ENCODE data around the gene SGO1. TPM values are rescaled to one million over a fixed set of nuclear protein-coding genes. Genes with fewer than 3 reads are reported as not detected.
A peak's percentile ranks its signal among the peaks of the same experiment; 100 is the strongest.

The SGO1 gene
- total RNA-seq, 4 donors from 2014 or later = 0.34 TPM; not detected in 3

DNA sequence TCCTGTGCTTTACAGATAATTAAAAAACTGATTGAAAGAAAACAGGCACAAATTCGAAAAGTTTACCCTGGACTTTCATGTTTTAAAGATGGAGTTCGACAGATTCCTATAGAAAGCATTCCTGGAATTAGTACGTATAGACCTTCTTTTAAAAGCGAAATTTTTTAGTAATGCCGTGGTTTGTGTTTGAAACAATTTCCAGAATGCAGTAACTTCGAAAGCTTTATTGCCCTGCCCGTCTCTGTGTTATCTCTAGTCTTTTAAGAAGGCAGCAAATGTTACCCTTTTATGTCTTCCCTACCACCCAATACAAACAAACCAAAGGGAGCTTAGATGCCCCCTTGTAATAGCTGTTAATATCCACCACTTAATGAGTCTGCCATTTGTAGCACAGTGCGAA, 39.7 kb downstream of the SGO1 start:
- intact Hi-C loops (cut with DNase I) = loop anchor here (5.0 kb wide), 1 partner anchor 109 kb away; no protein-coding TSS in a partner anchor
- WGBS = 79% methylated on average over 8 of the region's 8 CpGs
- Histone ChIP-seq H3K9me3 (no peaks in the 10 kb centered on the region), H3K36me3 (peaks cover 0 to 35% (median 20%) of the 10 kb centered on the region in 4 donors), H3K27ac (replicated peaks in 1 of 4) (no peak overlapping the region), H3K27me3 (no peaks in the 10 kb centered on the region), H3K4me1 (peaks cover 5 to 29% (median 15%) of the 10 kb centered on the region in 4 donors), H3K4me3 (no peak overlapping the region)
- no peak for DNase-seq (ENCODE audit: extremely low spot score)
- TF ChIP-seq, protein P1, sequence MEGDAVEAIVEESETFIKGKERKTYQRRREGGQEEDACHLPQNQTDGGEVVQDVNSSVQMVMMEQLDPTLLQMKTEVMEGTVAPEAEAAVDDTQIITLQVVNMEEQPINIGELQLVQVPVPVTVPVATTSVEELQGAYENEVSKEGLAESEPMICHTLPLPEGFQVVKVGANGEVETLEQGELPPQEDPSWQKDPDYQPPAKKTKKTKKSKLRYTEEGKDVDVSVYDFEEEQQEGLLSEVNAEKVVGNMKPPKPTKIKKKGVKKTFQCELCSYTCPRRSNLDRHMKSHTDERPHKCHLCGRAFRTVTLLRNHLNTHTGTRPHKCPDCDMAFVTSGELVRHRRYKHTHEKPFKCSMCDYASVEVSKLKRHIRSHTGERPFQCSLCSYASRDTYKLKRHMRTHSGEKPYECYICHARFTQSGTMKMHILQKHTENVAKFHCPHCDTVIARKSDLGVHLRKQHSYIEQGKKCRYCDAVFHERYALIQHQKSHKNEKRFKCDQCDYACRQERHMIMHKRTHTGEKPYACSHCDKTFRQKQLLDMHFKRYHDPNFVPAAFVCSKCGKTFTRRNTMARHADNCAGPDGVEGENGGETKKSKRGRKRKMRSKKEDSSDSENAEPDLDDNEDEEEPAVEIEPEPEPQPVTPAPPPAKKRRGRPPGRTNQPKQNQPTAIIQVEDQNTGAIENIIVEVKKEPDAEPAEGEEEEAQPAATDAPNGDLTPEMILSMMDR (IDR thresholded peaks at IDR 0.05) = no peak
- TF ChIP-seq POLR2AphosphoS5 (IDR thresholded peaks at IDR 0.05) (no peak), POLR2A (IDR thresholded peaks at IDR 0.05; ENCODE audit: low read depth) (no peak), EP300 (IDR thresholded peaks at IDR 0.05) (no peak)

DNA sequence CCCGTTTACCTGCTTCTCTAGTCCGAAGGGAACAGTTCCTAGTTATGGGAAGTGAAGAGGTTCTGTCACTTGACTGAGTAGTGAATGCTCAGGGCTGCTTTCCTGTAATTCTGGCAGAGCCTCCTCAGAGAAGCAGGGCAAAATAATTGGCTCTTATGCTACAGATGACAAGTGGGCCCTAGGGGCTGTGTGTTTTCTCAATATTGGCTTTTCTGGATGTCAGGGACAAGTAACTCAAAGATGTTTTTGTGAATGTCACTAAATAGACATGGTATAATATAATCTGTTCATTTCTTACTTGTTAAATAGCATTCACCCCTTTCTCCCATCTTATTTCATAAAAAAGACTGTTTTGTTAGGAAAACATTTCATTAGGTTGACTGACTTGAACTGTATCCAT, 40.1 kb downstream of the SGO1 start:
- H3K4me3 ChIP-seq = no peak overlapping the region
- 81% methylated on average over 2 of the region's 2 CpGs for WGBS
- peaks cover 5 to 29% (median 19%) of the 10 kb centered on the region in 4 donors for H3K4me1 ChIP-seq
- TF ChIP-seq POLR2AphosphoS5 (IDR thresholded peaks at IDR 0.05) = no peak
- no peaks in the 10 kb centered on the region for H3K9me3 ChIP-seq
- intact Hi-C loops (cut with DNase I) = loop anchor here (5.0 kb wide), 1 partner anchor 109 kb away; no protein-coding TSS in a partner anchor
- H3K36me3 ChIP-seq = peaks cover 0 to 35% (median 20%) of the 10 kb centered on the region in 4 donors
- DNase-seq (ENCODE audit: extremely low spot score) = no peak
- H3K27me3 ChIP-seq = no peaks in the 10 kb centered on the region
- H3K27ac ChIP-seq (replicated peaks in 1 of 4) = no peak overlapping the region

DNA sequence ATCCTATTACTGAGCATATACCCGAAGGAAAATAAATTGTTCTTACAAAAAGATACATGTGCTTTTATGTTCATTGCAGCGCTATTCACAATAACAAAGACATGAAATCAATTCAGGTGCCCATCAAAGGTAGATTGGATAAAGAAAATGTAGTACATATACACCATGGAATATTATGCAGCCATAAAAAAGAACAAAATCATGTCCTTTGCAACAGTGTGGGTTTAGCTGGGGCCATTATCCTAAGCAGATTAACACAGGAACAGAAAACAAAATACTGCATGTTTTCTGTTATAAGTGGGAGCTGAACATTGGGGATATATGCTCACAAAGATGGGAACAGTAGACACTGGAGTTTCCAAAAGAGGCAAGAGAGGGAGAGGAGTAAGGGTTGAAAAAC, 42.5 kb downstream of the SGO1 start:
- TF ChIP-seq, protein P1 (IDR thresholded peaks at IDR 0.05) = no peak
- no peak for TF ChIP-seq POLR2A (IDR thresholded peaks at IDR 0.05; ENCODE audit: low read depth)
- TF ChIP-seq POLR2AphosphoS5 (IDR thresholded peaks at IDR 0.05) = no peak
- no peak for TF ChIP-seq EP300 (IDR thresholded peaks at IDR 0.05)
- H3K27ac ChIP-seq (replicated peaks in 1 of 4) = no peak overlapping the region
- H3K9me3 ChIP-seq = no peaks in the 10 kb centered on the region
- intact Hi-C loops (cut with DNase I) = no loop called here
- H3K27me3 ChIP-seq = no peaks in the 10 kb centered on the region
- no peak for DNase-seq (ENCODE audit: extremely low spot score)
- 91% methylated on average over 2 of the region's 2 CpGs for WGBS
- peaks cover 0 to 29% (median 15%) of the 10 kb centered on the region in 4 donors for H3K36me3 ChIP-seq
- peaks cover 5 to 29% (median 21%) of the 10 kb centered on the region in 4 donors for H3K4me1 ChIP-seq
- H3K4me3 ChIP-seq = no peak overlapping the region

DNA sequence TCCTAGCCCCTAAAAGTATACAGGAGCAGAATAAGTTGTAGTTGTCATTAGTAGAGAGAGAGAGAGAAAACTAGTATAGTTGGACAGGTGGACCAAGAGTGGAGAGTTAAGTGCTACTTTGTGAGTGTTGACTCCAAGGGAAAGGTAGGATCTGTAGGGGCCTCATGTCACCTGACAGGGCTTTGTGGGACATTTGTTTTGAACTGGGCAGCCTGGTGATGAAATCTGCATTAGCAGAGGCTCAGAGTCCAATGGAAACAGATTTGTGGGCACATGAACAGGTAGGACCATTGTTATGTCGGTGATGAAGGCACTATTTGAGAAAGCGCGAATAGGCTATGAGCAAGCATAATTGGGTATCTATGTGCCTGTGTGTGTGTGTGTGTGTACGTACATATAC, 43.5 kb downstream of the SGO1 start:
- peaks cover 3 to 19% (median 11%) of the 10 kb centered on the region in 4 donors for H3K36me3 ChIP-seq
- peaks cover 5 to 28% (median 21%) of the 10 kb centered on the region in 4 donors for H3K4me1 ChIP-seq
- H3K27ac ChIP-seq (replicated peaks in 1 of 4) = peak overlapping the region; percentile 52 to 72 (median 63)
- 95% methylated on average over 4 of the region's 4 CpGs for WGBS
- no peak for DNase-seq (ENCODE audit: extremely low spot score)
- no peaks in the 10 kb centered on the region for H3K27me3 ChIP-seq
- H3K9me3 ChIP-seq = no peaks in the 10 kb centered on the region
- TF ChIP-seq POLR2A (IDR thresholded peaks at IDR 0.05; ENCODE audit: low read depth) (no peak), POLR2AphosphoS5 (IDR thresholded peaks at IDR 0.05) (no peak), EP300 (IDR thresholded peaks at IDR 0.05) (no peak)
- TF ChIP-seq, protein P1 (IDR thresholded peaks at IDR 0.05) = no peak
- intact Hi-C loops (cut with DNase I) = no loop called here
- no peak overlapping the region for H3K4me3 ChIP-seq

DNA sequence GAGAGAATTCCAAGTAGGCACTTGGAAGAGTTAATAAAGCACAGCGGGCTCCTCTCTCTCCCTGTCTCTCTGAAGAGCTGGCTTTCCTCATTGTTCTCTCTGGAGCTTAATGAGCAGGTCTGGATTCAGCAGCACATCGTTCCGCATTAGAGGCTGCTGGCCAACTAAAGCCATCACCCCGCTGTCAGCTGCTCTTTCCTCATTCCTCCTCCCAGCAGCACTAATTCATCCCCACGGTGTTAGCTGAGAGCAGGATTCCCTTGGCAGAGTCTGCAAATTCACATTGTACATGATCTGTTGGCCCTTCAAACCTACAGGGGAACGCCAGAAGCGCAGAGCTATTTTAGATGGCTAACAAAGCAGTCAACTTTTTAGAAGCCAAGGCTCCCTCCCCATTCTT, 44.2 kb downstream of the SGO1 start:
- peaks cover 5 to 23% (median 20%) of the 10 kb centered on the region in 4 donors for H3K4me1 ChIP-seq
- TF ChIP-seq EP300 (IDR thresholded peaks at IDR 0.05) (no peak), POLR2A (IDR thresholded peaks at IDR 0.05; ENCODE audit: low read depth) (no peak), POLR2AphosphoS5 (IDR thresholded peaks at IDR 0.05) (peak; percentile 53 to 86)
- TF ChIP-seq, protein P1 (IDR thresholded peaks at IDR 0.05) = peak in 1 of 3 experiments; percentile 26
- WGBS = 21% methylated on average over 7 of the region's 7 CpGs
- H3K9me3 ChIP-seq = no peaks in the 10 kb centered on the region
- peak overlapping the region in 1 of 4 donors; percentile 1 for H3K4me3 ChIP-seq
- peaks cover 4 to 22% (median 14%) of the 10 kb centered on the region in 4 donors for H3K36me3 ChIP-seq
- DNase-seq (ENCODE audit: extremely low spot score) = no peak
- intact Hi-C loops (cut with DNase I) = no loop called here
- peak overlapping the region; percentile 52 to 72 (median 63) for H3K27ac ChIP-seq (replicated peaks in 1 of 4)
- no peaks in the 10 kb centered on the region for H3K27me3 ChIP-seq
